Uterus (tissue), 2 donors: ENCODE data around the gene MYBPC1.

Experiments used
- POLR2A ChIP-seq, 2 donors: fragments of 450-650 bp; IDR thresholded peaks; one replicate each; pipeline ENCODE4 v1.6.1; 2016; ENCODE audit warnings: antibody characterized with exemption in 2 of 2, mild to moderate bottlenecking in 1 of 2, moderate library complexity in 1 of 2
- TF ChIP-seq, protein P1 (sequence below), 4 experiments: fragments of 200-600 bp in 2 of 4; fragments of 450-650 bp in 2 of 4; sonication (generic) in 2 of 4; IDR thresholded peaks; one replicate each; pipeline ENCODE4 v1.5.1; 2016 to 2019; ENCODE audit warnings: antibody characterized with exemption in 4 of 4, mild to moderate bottlenecking in 2 of 4, moderate library complexity in 1 of 4

DNA sequence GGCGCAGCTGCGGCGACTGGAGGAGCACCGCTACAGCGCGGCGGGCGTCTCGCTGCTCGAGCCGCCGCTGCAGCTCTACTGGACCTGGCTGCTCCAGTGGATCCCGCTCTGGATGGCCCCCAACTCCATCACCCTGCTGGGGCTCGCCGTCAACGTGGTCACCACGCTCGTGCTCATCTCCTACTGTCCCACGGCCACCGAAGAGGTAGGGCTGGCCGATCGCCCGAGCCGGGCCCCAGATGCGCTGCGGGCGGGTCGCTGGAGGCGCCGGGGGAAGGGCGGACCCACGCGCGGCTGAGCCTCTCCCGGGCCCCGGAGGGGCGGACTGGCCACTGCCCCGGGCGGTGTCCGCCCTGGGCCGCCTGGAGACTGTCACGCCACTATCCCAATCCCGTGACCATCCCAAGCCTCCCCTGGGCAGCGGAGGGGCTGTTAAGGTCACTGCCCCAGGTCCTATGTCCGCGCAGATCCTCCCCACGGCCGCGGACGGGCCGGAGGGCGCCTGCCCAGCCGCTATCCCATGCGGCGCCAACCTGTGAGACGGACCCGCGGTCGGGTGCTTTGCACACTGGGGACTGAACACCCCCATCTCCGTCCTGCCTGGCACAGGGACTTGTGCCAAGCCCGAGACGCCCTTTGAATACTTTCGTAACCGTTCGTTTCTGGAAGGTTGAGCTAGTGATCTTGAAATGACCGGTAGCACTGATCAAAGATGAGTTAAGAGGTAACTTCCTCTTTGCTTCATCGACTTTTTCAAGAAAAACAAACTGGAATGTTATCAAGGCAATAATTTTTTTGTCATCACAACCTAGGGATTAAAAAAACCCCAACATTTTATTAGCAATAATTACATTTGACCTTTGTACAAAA is 103.4 kb downstream of the MYBPC1 start:
- TF ChIP-seq, protein P1, sequence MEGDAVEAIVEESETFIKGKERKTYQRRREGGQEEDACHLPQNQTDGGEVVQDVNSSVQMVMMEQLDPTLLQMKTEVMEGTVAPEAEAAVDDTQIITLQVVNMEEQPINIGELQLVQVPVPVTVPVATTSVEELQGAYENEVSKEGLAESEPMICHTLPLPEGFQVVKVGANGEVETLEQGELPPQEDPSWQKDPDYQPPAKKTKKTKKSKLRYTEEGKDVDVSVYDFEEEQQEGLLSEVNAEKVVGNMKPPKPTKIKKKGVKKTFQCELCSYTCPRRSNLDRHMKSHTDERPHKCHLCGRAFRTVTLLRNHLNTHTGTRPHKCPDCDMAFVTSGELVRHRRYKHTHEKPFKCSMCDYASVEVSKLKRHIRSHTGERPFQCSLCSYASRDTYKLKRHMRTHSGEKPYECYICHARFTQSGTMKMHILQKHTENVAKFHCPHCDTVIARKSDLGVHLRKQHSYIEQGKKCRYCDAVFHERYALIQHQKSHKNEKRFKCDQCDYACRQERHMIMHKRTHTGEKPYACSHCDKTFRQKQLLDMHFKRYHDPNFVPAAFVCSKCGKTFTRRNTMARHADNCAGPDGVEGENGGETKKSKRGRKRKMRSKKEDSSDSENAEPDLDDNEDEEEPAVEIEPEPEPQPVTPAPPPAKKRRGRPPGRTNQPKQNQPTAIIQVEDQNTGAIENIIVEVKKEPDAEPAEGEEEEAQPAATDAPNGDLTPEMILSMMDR (IDR thresholded peaks at IDR 0.05), result no peak
- TF ChIP-seq POLR2A (IDR thresholded peaks at IDR 0.05), result peak in 1 of 2 donors; percentile 23
